H1 (cell line): ENCODE data around the gene SRSF3. TPM values are rescaled to one million over a fixed set of nuclear protein-coding genes. Genes with fewer than 3 reads are reported as not detected.

Experiments
- CTCF ChIA-PET: fragments of 300-600 bp; sonication (Branson Sonifier 250); formaldehyde crosslinking; loops from one replicate; lab custom pipeline; 2021; ENCODE audit not compliant: partially characterized antibody; lab: Charles Lee
- POLR2A ChIA-PET: fragments of 300-600 bp; sonication (Branson Sonifier 250); formaldehyde crosslinking; loops from one replicate; lab custom pipeline; 2021; ENCODE audit warnings: inconsistent platforms; ENCODE audit not compliant: partially characterized antibody; lab: Charles Lee
- DNase-seq, 2 experiments: peaks; one replicate each; pipeline versions ENCODE4 v3.0.0 to v3.0.0-alpha.2; 2010 to 2022; ENCODE audit warnings: low spot score in 2 of 2, low read depth in 1 of 2, mixed read lengths in 1 of 2
- FAIRE-seq: peaks from 2 replicates; lab custom pipeline; 2011; peaks lifted over from hg19 to GRCh38; lab: Jason Lieb, UNC
- H2AFZ ChIP-seq: 2 replicates; pipeline ENCODE4 v1.8.1; 2012; ENCODE audit warnings: low read length, inconsistent platforms
- H2AK5ac ChIP-seq: 2 replicates; pipeline ENCODE4 v1.6.1; 2013; ENCODE audit warnings: low read depth, low read length
- H2BK120ac ChIP-seq: replicated peaks from 2 replicates; pipeline ENCODE3; 2013; ENCODE audit warnings: low read depth, low read length, inconsistent platforms
- H2BK12ac ChIP-seq: 2 replicates; pipeline ENCODE4 v1.6.1; 2013; ENCODE audit warnings: low read depth, low read length
- H2BK15ac ChIP-seq: 2 replicates; pipeline ENCODE4 v1.6.1; 2013; ENCODE audit warnings: low read length
- H2BK20ac ChIP-seq: 2 replicates; pipeline ENCODE4 v1.6.1; 2013; ENCODE audit warnings: low read length
- H2BK5ac ChIP-seq: 2 replicates; pipeline ENCODE4 v1.6.1; 2013; ENCODE audit warnings: low read depth, low read length
- H3K14ac ChIP-seq: 2 replicates; pipeline ENCODE4 v1.6.1; 2013; ENCODE audit warnings: inconsistent platforms; ENCODE audit not compliant: insufficient read length
- H3K18ac ChIP-seq: 2 replicates; pipeline ENCODE4 v1.6.1; 2013; ENCODE audit warnings: low read length; ENCODE audit errors: extremely low read depth
- H3K23ac ChIP-seq: 2 replicates; pipeline ENCODE4 v1.6.1; 2013; ENCODE audit warnings: inconsistent platforms; ENCODE audit not compliant: insufficient read length
- H3K23me2 ChIP-seq: 2 replicates; pipeline ENCODE4 v1.6.1; 2013; ENCODE audit warnings: low read depth, low read length
- H3K27ac ChIP-seq: 2 replicates; pipeline ENCODE4 v1.6.1; 2011; ENCODE audit warnings: low read depth, low read length, inconsistent platforms
- H3K27me3 ChIP-seq, 4 experiments: replicated peaks in 1 of 4; 1 replicate in 1 of 4; 2 replicates in 3 of 4; pipeline versions ENCODE4 v1.6.1 to v1.8.1; 2011 to 2013; ENCODE audit warnings: low read length in 3 of 4, mild to moderate bottlenecking in 3 of 4, inconsistent platforms in 2 of 4, mixed read lengths in 2 of 4, moderate library complexity in 1 of 4; ENCODE audit not compliant: control insufficient read depth in 3 of 4, insufficient read depth in 3 of 4; ENCODE audit errors: extremely low read depth in 1 of 4
- H3K36me3 ChIP-seq, 4 experiments: 2 replicates each; pipeline versions ENCODE4 v1.6.1 to v1.8.1; 2011 to 2013; ENCODE audit warnings: mild to moderate bottlenecking in 4 of 4, low read length in 3 of 4, moderate library complexity in 2 of 4, control low read depth in 1 of 4, inconsistent platforms in 1 of 4; ENCODE audit not compliant: insufficient read depth in 4 of 4, control insufficient read depth in 2 of 4
- H3K4ac ChIP-seq: replicated peaks from 2 replicates; pipeline ENCODE3; 2013; ENCODE audit warnings: low read length, low read depth, mixed read lengths, inconsistent platforms; ENCODE audit not compliant: insufficient read length
- H3K4me1 ChIP-seq, 4 experiments: replicated peaks in 1 of 4; 1 replicate in 1 of 4; 2 replicates in 3 of 4; pipeline versions ENCODE4 v1.6.1 to v1.8.1; 2011 to 2013; ENCODE audit warnings: low read length in 3 of 4, inconsistent platforms in 2 of 4, mixed read lengths in 1 of 4; ENCODE audit not compliant: insufficient read depth in 4 of 4, control insufficient read depth in 3 of 4
- H3K4me2 ChIP-seq, 2 experiments: 2 replicates each; pipeline versions ENCODE4 v1.6.1 to v1.8.1; 2011 to 2013; ENCODE audit warnings: low read depth in 2 of 2, low read length in 2 of 2, control low read depth in 1 of 2, inconsistent platforms in 1 of 2, mild to moderate bottlenecking in 1 of 2; ENCODE audit not compliant: insufficient read depth in 1 of 2
- H3K4me3 ChIP-seq, 4 experiments: fragments of 200-600, 300-600 bp in 1 of 4; sonication (generic), shearing (Covaris generic), sonication (Bioruptor Twin) in 1 of 4; 2 replicates each; pipeline versions ENCODE4 v1.5.1 to v1.8.1; 2011 to 2016; ENCODE audit warnings: low read length in 4 of 4, low read depth in 3 of 4, control low read depth in 2 of 4, inconsistent platforms in 2 of 4, mild to moderate bottlenecking in 2 of 4, mixed read lengths in 1 of 4, moderate library complexity in 1 of 4; ENCODE audit not compliant: insufficient read depth in 2 of 4; ENCODE audit errors: extremely low read depth in 1 of 4
- H3K56ac ChIP-seq: replicated peaks from 2 replicates; pipeline ENCODE3; 2013; ENCODE audit warnings: low read depth, mild to moderate bottlenecking, mixed read lengths, low read length, inconsistent platforms; ENCODE audit not compliant: insufficient read length
- H3K79me1 ChIP-seq: 2 replicates; pipeline ENCODE4 v1.6.1; 2013; ENCODE audit warnings: low read depth, low read length, control low read depth
- H3K79me2 ChIP-seq, 2 experiments: 2 replicates each; pipeline versions ENCODE4 v1.6.1 to v1.8.1; 2012 to 2013; ENCODE audit warnings: low read length in 2 of 2, mild to moderate bottlenecking in 2 of 2, inconsistent platforms in 1 of 2; ENCODE audit not compliant: insufficient read depth in 2 of 2, control insufficient read depth in 1 of 2
- H3K9ac ChIP-seq, 4 experiments: replicated peaks in 1 of 4; 1 replicate in 1 of 4; 2 replicates in 3 of 4; pipeline versions ENCODE4 v1.6.1 to v1.8.1; 2011 to 2013; ENCODE audit warnings: low read depth in 3 of 4, low read length in 3 of 4, control low read depth in 2 of 4, mild to moderate bottlenecking in 2 of 4, moderate library complexity in 2 of 4, inconsistent platforms in 1 of 4; ENCODE audit errors: extremely low read depth in 1 of 4
- H3K9me3 ChIP-seq, 2 experiments: 2 replicates each; pipeline versions ENCODE4 v1.6.1 to v1.8.1; 2012 to 2013; ENCODE audit warnings: mild to moderate bottlenecking in 2 of 2, moderate library complexity in 2 of 2, control low read depth in 1 of 2, inconsistent platforms in 1 of 2, low read depth in 1 of 2, low read length in 1 of 2, mixed read lengths in 1 of 2; ENCODE audit not compliant: insufficient read depth in 2 of 2
- H4K20me1 ChIP-seq, 2 experiments: replicated peaks in 1 of 2; 2 replicates each; pipeline versions ENCODE3 to v1.8.1; 2011 to 2013; ENCODE audit warnings: inconsistent platforms in 2 of 2, low read length in 2 of 2, mild to moderate bottlenecking in 1 of 2; ENCODE audit not compliant: insufficient read depth in 2 of 2, control insufficient read depth in 1 of 2
- H4K5ac ChIP-seq: 2 replicates; pipeline ENCODE4 v1.6.1; 2013; ENCODE audit warnings: low read length, low read depth, mixed read lengths, inconsistent platforms; ENCODE audit not compliant: insufficient read length
- H4K8ac ChIP-seq: 2 replicates; pipeline ENCODE4 v1.8.0; 2013; ENCODE audit warnings: mild to moderate bottlenecking, moderate library complexity, low read length, inconsistent platforms; ENCODE audit not compliant: insufficient read depth; ENCODE audit errors: extremely low read depth
- H4K91ac ChIP-seq: replicated peaks from 2 replicates; pipeline ENCODE3; 2013; ENCODE audit warnings: low read length, mixed read lengths, inconsistent platforms; ENCODE audit not compliant: insufficient read length
- BACH1 ChIP-seq: IDR thresholded peaks from 2 replicates; pipeline ENCODE4 v1.6.1; 2012; ENCODE audit warnings: low read length, improper control_type of control experiment
- BCL11A ChIP-seq, 2 experiments: IDR thresholded peaks; one replicate each; pipeline ENCODE4 v1.6.1; 2011; ENCODE audit warnings: low read depth in 2 of 2, low read length in 2 of 2, mild to moderate bottlenecking in 2 of 2
- HDAC6 ChIP-seq: IDR thresholded peaks from one replicate; pipeline ENCODE4 v1.7.1; 2012; ENCODE audit warnings: low read depth, mild to moderate bottlenecking, inconsistent platforms, low read length, moderate library complexity
- PHF8 ChIP-seq: fragments of 200-600 bp; sonication (generic); conservative IDR thresholded peaks from 2 replicates; pipeline ENCODE4 v1.7.1; 2012; ENCODE audit warnings: low read depth, mild to moderate bottlenecking, inconsistent platforms, low read length, moderate library complexity
- RAD21 ChIP-seq, 2 experiments: IDR thresholded peaks in 1 of 2; conservative IDR thresholded peaks in 1 of 2; 2 replicates each; pipeline ENCODE4 v1.6.1; 2011; ENCODE audit warnings: low read depth in 2 of 2, low read length in 2 of 2, improper control_type of control experiment in 1 of 2, inconsistent platforms in 1 of 2, mild to moderate bottlenecking in 1 of 2, moderate library complexity in 1 of 2
- RNF2 ChIP-seq: fragments of 200-900, 300-1000 bp; sonication (generic); IDR thresholded peaks from 2 replicates; pipeline ENCODE4 v1.7.1; 2016; ENCODE audit warnings: borderline replicate concordance, low read depth, mild to moderate bottlenecking, antibody characterized with exemption, low read length; ENCODE audit not compliant: poor library complexity, severe bottlenecking; ENCODE audit errors: missing control alignments
- WGBS, 2 experiments: shearing (Covaris generic) in 1 of 2; methylation state at CpG; one replicate each; pipeline versions ENCODE4 v1.1.6 to v1.1.7; 2013 to 2015; ENCODE audit warnings: low lambda C conversion rate in 2 of 2, mixed read lengths in 2 of 2, inconsistent platforms in 1 of 2, low coverage in 1 of 2, missing lambda C conversion rate in 1 of 2; ENCODE audit not compliant: insufficient replicate concordance in 2 of 2, insufficient coverage in 1 of 2, insufficient read length in 1 of 2; ENCODE audit errors: extremely low coverage in 1 of 2, missing lambda C conversion rate in 1 of 2; 5-methylcytosine and 5-hydroxymethylcytosine counted together
- polyA plus RNA-seq, 7 experiments: library from polyadenylated mRNA; depleted of rRNA in 3 of 7; stranded (reverse) in 5 of 7; unstranded in 2 of 7; fragments of >200 nt in 5 of 7; fragments of 200-250 nt in 2 of 7; gene quantifications; 1 replicate in 5 of 7; 2 replicates in 1 of 7; 4 replicates in 1 of 7; pipeline versions ENCODE4 v1.2.1 to v1.2.3, GENCODE V29; 2011 to 2013; ENCODE audit warnings: missing spikeins in 2 of 7, mixed read lengths in 2 of 7
- total RNA-seq: library from RNA; stranded (reverse); fragmentation: NEBNext Ultra II Directional; extraction: Animal tissue kit (Norgen Biotek cat#: 25700); gene quantifications from 2 replicates; pipeline ENCODE4 v1.2.1, GENCODE V29; 2021
- TF ChIP-seq, protein P1 (sequence below), 3 experiments: IDR thresholded peaks; 1 replicate in 2 of 3; 2 replicates in 1 of 3; pipeline versions ENCODE4 v1.5.1 to v1.6.1; 2011; ENCODE audit warnings: low read length in 3 of 3, mild to moderate bottlenecking in 3 of 3, inconsistent platforms in 2 of 3, low read depth in 1 of 3, moderate library complexity in 1 of 3; ENCODE audit not compliant: insufficient read depth in 1 of 3; ENCODE audit errors: control extremely low read depth in 1 of 3
- TF ChIP-seq, protein P2 (sequence below): IDR thresholded peaks from 2 replicates; pipeline ENCODE4 v1.6.1; 2012; ENCODE audit warnings: low read length, inconsistent platforms

Gene SRSF3
- total and polyA plus RNA-seq, 2 of the 8 experiments (the other 6 are each of a cell fraction or from before 2014, with no cell fraction given) = 471 to 689 TPM

DNA sequence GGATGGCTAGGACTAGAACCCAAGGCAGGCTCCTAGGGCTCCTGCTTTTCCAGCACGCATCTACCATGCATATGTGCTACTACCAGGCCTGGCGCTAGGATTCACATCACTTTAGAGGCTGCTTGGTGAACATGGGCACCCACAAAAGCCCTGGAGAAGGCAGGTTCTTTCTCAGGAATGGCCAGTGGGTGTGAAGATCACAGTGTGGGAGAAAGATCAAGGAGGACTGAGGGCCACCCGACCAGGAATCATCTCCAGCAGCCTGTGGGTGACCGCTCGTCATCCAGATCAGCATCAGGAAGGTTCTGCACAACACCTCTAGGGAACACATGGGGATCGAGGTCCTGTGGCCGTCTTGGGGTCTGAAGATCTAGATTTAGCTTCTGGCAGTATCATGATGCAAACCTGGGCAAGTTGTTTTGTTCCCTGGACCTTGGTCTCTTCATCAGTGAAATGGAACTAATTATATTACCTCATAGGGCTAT, 27.3 kb downstream of the SRSF3 start:
- Histone ChIP-seq H4K5ac (no peak overlapping the region), H3K4me3 (no peak overlapping the region), H3K23ac (no peak overlapping the region), H4K91ac (no peak overlapping the region), H3K9ac (no peak overlapping the region), H2BK120ac (no peak overlapping the region), H3K56ac (no peak overlapping the region), H2AK5ac (no peak overlapping the region), H3K27ac (no peak overlapping the region), H4K20me1 (no peaks in the 10 kb centered on the region), H4K8ac (no peak overlapping the region), H3K36me3 (no peaks in the 10 kb centered on the region; a peak in 1 of 8 replicates), H3K18ac (no peak overlapping the region), H3K27me3 (no peaks in the 10 kb centered on the region), H2BK5ac (no peak overlapping the region), H3K4me2 (no peak overlapping the region), H2AFZ (no peak overlapping the region), H2BK15ac (no peak overlapping the region), H3K79me1 (no peaks in the 10 kb centered on the region), H2BK12ac (no peak overlapping the region), H2BK20ac (no peak overlapping the region), H3K14ac (no peak overlapping the region), H3K4ac (no peak overlapping the region), H3K9me3 (no peaks in the 10 kb centered on the region), H3K23me2 (no peaks in the 10 kb centered on the region), H3K79me2 (no peaks in the 10 kb centered on the region), H3K4me1 (peaks cover 0 to 2% (median 0%) of the 10 kb centered on the region in 4 experiments; a peak in 1 of 7 replicates)
- ChIA-PET POLR2A (no interaction called here), CTCF (interaction anchor here (1.6 kb wide), 1 partner anchor 111 kb away, joined by 4 read pairs; no protein-coding TSS in a partner anchor)
- WGBS, 2 experiments = 91% methylated on average over 7 of the region's 7 CpGs; no CpG with 5 or more reads in 1 of the 2 experiments
- no peak for DNase-seq
- no peak for FAIRE-seq
- TF ChIP-seq BACH1 (no peak), RAD21 (IDR thresholded peaks at IDR 0.05 in 1 of 2, conservative IDR thresholded peaks at IDR 0.05 in 1 of 2; ENCODE audit: low read depth in 2 of 2, low read length in 2 of 2) (no peak), BCL11A (IDR thresholded peaks at IDR 0.05; ENCODE audit: low read depth in 2 of 2, low read length in 2 of 2) (no peak), RNF2 (no peak), PHF8 (no peak), HDAC6 (no peak)
- TF ChIP-seq, protein P1, sequence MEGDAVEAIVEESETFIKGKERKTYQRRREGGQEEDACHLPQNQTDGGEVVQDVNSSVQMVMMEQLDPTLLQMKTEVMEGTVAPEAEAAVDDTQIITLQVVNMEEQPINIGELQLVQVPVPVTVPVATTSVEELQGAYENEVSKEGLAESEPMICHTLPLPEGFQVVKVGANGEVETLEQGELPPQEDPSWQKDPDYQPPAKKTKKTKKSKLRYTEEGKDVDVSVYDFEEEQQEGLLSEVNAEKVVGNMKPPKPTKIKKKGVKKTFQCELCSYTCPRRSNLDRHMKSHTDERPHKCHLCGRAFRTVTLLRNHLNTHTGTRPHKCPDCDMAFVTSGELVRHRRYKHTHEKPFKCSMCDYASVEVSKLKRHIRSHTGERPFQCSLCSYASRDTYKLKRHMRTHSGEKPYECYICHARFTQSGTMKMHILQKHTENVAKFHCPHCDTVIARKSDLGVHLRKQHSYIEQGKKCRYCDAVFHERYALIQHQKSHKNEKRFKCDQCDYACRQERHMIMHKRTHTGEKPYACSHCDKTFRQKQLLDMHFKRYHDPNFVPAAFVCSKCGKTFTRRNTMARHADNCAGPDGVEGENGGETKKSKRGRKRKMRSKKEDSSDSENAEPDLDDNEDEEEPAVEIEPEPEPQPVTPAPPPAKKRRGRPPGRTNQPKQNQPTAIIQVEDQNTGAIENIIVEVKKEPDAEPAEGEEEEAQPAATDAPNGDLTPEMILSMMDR (IDR thresholded peaks at IDR 0.05; ENCODE audit: control extremely low read depth in 1 of 3, insufficient read depth in 1 of 3, low read depth in 1 of 3, low read length in 3 of 3) = no peak
- TF ChIP-seq, protein P2, sequence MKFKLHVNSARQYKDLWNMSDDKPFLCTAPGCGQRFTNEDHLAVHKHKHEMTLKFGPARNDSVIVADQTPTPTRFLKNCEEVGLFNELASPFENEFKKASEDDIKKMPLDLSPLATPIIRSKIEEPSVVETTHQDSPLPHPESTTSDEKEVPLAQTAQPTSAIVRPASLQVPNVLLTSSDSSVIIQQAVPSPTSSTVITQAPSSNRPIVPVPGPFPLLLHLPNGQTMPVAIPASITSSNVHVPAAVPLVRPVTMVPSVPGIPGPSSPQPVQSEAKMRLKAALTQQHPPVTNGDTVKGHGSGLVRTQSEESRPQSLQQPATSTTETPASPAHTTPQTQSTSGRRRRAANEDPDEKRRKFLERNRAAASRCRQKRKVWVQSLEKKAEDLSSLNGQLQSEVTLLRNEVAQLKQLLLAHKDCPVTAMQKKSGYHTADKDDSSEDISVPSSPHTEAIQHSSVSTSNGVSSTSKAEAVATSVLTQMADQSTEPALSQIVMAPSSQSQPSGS = no peak
